ENCODE measurements around the gene APBA2. TPM values are rescaled to one million over a fixed set of nuclear protein-coding genes. Genes with fewer than 3 reads are reported as not detected.
A peak's percentile ranks its signal among the peaks of the same experiment; 100 is the strongest.

Gene APBA2
- total RNA-seq, 1 donor from 2014 or later: 41.0 TPM

GRCh38 chr15:29014493-29014892, 128.7 kb downstream of the APBA2 start:
- H3K4me1 Mint-ChIP-seq (ENCODE audit: low read depth): peaks cover 1% of the 10 kb centered on the region
- H3K9me3 Mint-ChIP-seq (ENCODE audit: low read depth): no peaks in the 10 kb centered on the region
- H3K27me3 Mint-ChIP-seq: no peaks in the 10 kb centered on the region
- TF ChIP-seq CTCF (IDR thresholded peaks at IDR 0.05; ENCODE audit: unreplicated experiment): no peak
- H3K36me3 Mint-ChIP-seq (ENCODE audit: insufficient read depth): no peaks in the 10 kb centered on the region
- no peak overlapping the region for H3K27ac Mint-ChIP-seq
- no peak for DNase-seq (ENCODE audit: low spot score, unreplicated experiment)
- no peak overlapping the region for H3K4me3 Mint-ChIP-seq (ENCODE audit: low read depth)

- no peaks in the 10 kb centered on the region for H3K36me3 Mint-ChIP-seq (ENCODE audit: insufficient read depth)
- no peak overlapping the region for H3K27ac Mint-ChIP-seq
- DNase-seq (ENCODE audit: low spot score, unreplicated experiment): no peak
- peaks cover 2% of the 10 kb centered on the region for H3K9me3 Mint-ChIP-seq (ENCODE audit: low read depth)
- no peak for TF ChIP-seq CTCF (IDR thresholded peaks at IDR 0.05; ENCODE audit: unreplicated experiment)
- no peak overlapping the region for H3K4me3 Mint-ChIP-seq (ENCODE audit: low read depth)
- peaks cover 1% of the 10 kb centered on the region for H3K4me1 Mint-ChIP-seq (ENCODE audit: low read depth)
- no peaks in the 10 kb centered on the region for H3K27me3 Mint-ChIP-seq
Observed at GRCh38 chr15:29016518-29016917, 130.7 kb downstream of the APBA2 start.

- no peaks in the 10 kb centered on the region for H3K27me3 Mint-ChIP-seq
- no peak overlapping the region for H3K4me3 Mint-ChIP-seq (ENCODE audit: low read depth)
- peaks cover 1% of the 10 kb centered on the region for H3K4me1 Mint-ChIP-seq (ENCODE audit: low read depth)
- no peaks in the 10 kb centered on the region for H3K36me3 Mint-ChIP-seq (ENCODE audit: insufficient read depth)
- no peak for DNase-seq (ENCODE audit: low spot score, unreplicated experiment)
- H3K27ac Mint-ChIP-seq: no peak overlapping the region
- peaks cover 6% of the 10 kb centered on the region for H3K9me3 Mint-ChIP-seq (ENCODE audit: low read depth)
- TF ChIP-seq CTCF (IDR thresholded peaks at IDR 0.05; ENCODE audit: unreplicated experiment): peak; percentile 49
Observed at GRCh38 chr15:29018120-29018805, 132.5 kb downstream of the APBA2 start.

GRCh38 chr15:29018995-29019976, 133.5 kb downstream of the APBA2 start:
- Mint-ChIP-seq H3K4me3 (ENCODE audit: low read depth) (no peak overlapping the region), H3K27me3 (no peaks in the 10 kb centered on the region), H3K9me3 (ENCODE audit: low read depth) (peaks cover 6% of the 10 kb centered on the region), H3K27ac (no peak overlapping the region), H3K4me1 (ENCODE audit: low read depth) (peaks cover 3% of the 10 kb centered on the region), H3K36me3 (ENCODE audit: insufficient read depth) (no peaks in the 10 kb centered on the region)
- no peak for DNase-seq (ENCODE audit: low spot score, unreplicated experiment)
- TF ChIP-seq CTCF (IDR thresholded peaks at IDR 0.05; ENCODE audit: unreplicated experiment): no peak

- TF ChIP-seq CTCF (IDR thresholded peaks at IDR 0.05; ENCODE audit: unreplicated experiment): no peak
- Mint-ChIP-seq H3K4me3 (ENCODE audit: low read depth) (no peak overlapping the region), H3K27me3 (no peaks in the 10 kb centered on the region), H3K27ac (no peak overlapping the region), H3K36me3 (ENCODE audit: insufficient read depth) (no peaks in the 10 kb centered on the region), H3K4me1 (ENCODE audit: low read depth) (peaks cover 11% of the 10 kb centered on the region), H3K9me3 (ENCODE audit: low read depth) (peaks cover 6% of the 10 kb centered on the region)
- no peak for DNase-seq (ENCODE audit: low spot score, unreplicated experiment)
Observed at GRCh38 chr15:29021857-29022256, 136.1 kb downstream of the APBA2 start.

All from progenitor cell of endocrine pancreas (in vitro differentiated cells).